Thyroid gland (tissue), 4 donors: ENCODE results near the gene CAPN12. TPM values are rescaled to one million over a fixed set of nuclear protein-coding genes. Genes with fewer than 3 reads are reported as not detected.

ENCODE experiments used
- DNase-seq, 2 donors: peaks; one replicate each; pipeline ENCODE4 v3.0.0-alpha.2; 2019
- H3K27ac ChIP-seq, 3 donors: fragments of 200-600 bp; sonication (generic); 1 replicate in 2 of 3; 2 replicates in 1 of 3; pipeline ENCODE4 v1.5.1; 2016 to 2019; ENCODE audit warnings: mild to moderate bottlenecking in 1 of 3, moderate library complexity in 1 of 3
- H3K27me3 ChIP-seq: fragments of 200-600 bp; sonication (generic); one replicate; pipeline ENCODE4 v1.5.1; 2019
- H3K36me3 ChIP-seq, 2 donors: fragments of 200-600 bp; sonication (generic); one replicate each; pipeline ENCODE4 v1.5.1; 2016 to 2019
- H3K4me1 ChIP-seq, 2 donors: fragments of 200-600 bp; sonication (generic); one replicate each; pipeline ENCODE4 v1.5.1; 2017 to 2019
- H3K4me3 ChIP-seq, 3 donors: fragments of 200-600 bp; sonication (generic); replicated peaks in 1 of 3; 1 replicate in 2 of 3; 2 replicates in 1 of 3; pipeline ENCODE4 v1.5.1; 2016; ENCODE audit warnings: mild to moderate bottlenecking in 1 of 3
- H3K9me3 ChIP-seq: fragments of 200-600 bp; sonication (generic); one replicate; pipeline ENCODE4 v1.5.1; 2017
- POLR2A ChIP-seq, 2 donors: fragments of 450-650 bp; IDR thresholded peaks; one replicate each; pipeline ENCODE4 v1.6.1; 2017; ENCODE audit warnings: antibody characterized with exemption in 2 of 2, mild to moderate bottlenecking in 2 of 2, moderate library complexity in 1 of 2
- WGBS, 2 donors: methylation state at CpG; one replicate each; pipeline ENCODE4 v1.1.5; 2017; 5-methylcytosine and 5-hydroxymethylcytosine counted together
- intact Hi-C: fragments of 100-400 bp; cut with DNase I; formaldehyde crosslinking; loops from one replicate; pipeline ENCODE4 v1.15.1; 2023
- total RNA-seq, 4 donors: library from RNA; depleted of rRNA; stranded (reverse); fragments of >200 nt; gene quantifications; one replicate each; pipeline ENCODE4 v1.2.3, GENCODE V29; 2016
- TF ChIP-seq, protein P1 (sequence below), 6 experiments: fragments of 200-600 bp in 3 of 6; fragments of 450-650 bp in 3 of 6; sonication (generic) in 3 of 6; IDR thresholded peaks; one replicate each; pipeline ENCODE4 v1.5.1; 2016 to 2019; ENCODE audit warnings: antibody characterized with exemption in 6 of 6, mild to moderate bottlenecking in 2 of 6, inconsistent platforms in 1 of 6, moderate library complexity in 1 of 6

Gene CAPN12
- total RNA-seq, 4 donors from 2014 or later, result 1.6 to 2.0 TPM; not detected in 2

DNA sequence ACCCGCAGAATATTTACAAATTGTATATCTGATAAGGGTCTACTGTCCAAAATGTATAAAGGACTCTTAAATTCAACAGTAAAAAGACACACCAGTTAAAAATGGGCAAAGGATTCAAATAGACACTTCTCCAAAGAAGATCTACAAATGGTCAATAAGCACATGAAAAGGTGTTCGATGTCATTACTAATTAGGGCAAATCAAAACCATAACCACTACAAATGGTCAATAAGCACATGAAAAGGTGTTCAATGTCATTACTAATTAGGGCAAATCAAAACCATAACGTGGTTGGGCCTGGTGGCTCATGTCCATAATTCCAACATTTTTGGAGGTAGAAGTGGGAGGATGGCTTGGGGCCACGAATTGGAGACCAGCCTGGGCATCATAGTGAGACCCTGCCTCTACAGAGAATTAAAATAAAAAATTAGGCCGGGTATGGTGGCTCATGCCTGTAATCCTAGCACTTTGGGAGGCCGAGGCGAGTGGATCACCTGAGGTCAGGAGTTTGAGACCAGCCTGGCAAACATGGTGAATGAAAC, 56.4 kb downstream of the CAPN12 start:
- DNase-seq, result no peak
- Histone ChIP-seq H3K27ac (peak overlapping the region; percentile 23 to 100 (median 98)), H3K36me3 (no peaks in the 10 kb centered on the region), H3K4me1 (peaks cover 59 to 77% of the 10 kb centered on the region in 2 donors), H3K4me3 (no peak overlapping the region), H3K27me3 (no peaks in the 10 kb centered on the region), H3K9me3 (no peaks in the 10 kb centered on the region)
- no peak for TF ChIP-seq POLR2A (IDR thresholded peaks at IDR 0.05)
- TF ChIP-seq, protein P1, sequence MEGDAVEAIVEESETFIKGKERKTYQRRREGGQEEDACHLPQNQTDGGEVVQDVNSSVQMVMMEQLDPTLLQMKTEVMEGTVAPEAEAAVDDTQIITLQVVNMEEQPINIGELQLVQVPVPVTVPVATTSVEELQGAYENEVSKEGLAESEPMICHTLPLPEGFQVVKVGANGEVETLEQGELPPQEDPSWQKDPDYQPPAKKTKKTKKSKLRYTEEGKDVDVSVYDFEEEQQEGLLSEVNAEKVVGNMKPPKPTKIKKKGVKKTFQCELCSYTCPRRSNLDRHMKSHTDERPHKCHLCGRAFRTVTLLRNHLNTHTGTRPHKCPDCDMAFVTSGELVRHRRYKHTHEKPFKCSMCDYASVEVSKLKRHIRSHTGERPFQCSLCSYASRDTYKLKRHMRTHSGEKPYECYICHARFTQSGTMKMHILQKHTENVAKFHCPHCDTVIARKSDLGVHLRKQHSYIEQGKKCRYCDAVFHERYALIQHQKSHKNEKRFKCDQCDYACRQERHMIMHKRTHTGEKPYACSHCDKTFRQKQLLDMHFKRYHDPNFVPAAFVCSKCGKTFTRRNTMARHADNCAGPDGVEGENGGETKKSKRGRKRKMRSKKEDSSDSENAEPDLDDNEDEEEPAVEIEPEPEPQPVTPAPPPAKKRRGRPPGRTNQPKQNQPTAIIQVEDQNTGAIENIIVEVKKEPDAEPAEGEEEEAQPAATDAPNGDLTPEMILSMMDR (IDR thresholded peaks at IDR 0.05), result no peak
- intact Hi-C loops, result loop anchor here (5.0 kb wide), 1 partner anchor 36 kb away; no protein-coding TSS in a partner anchor
- 93 to 95% methylated on average over 7 of the region's 7 CpGs for WGBS, 2 donors

DNA sequence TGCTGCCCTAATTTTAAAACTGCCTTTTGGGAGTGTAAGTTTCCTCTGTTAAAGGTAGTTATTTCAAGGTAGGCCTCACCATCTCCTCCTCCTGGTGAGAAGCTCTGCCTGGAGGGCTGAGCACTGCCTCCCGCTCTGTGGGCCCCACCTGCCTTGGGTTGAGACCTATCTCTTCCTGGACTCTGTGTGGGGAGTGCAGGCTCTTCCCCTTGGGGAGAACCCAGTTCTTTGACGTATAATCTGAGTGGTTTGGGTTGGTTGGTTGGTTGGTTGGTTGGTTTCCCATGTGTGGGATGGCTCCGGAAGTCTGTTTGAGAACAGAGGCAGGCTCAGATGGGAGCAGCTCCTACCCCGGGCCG, 57.8 kb downstream of the CAPN12 start:
- H3K36me3 ChIP-seq, result no peaks in the 10 kb centered on the region
- no peak overlapping the region for H3K4me3 ChIP-seq
- 67 to 70% methylated on average over 5 of the region's 5 CpGs for WGBS, 2 donors
- DNase-seq, result no peak
- intact Hi-C loops, result loop anchor here (5.0 kb wide), 1 partner anchor 34 kb away; no protein-coding TSS in a partner anchor
- no peaks in the 10 kb centered on the region for H3K9me3 ChIP-seq
- peak overlapping the region; percentile 98 to 100 (median 99) for H3K27ac ChIP-seq
- H3K4me1 ChIP-seq, result peaks cover 62 to 77% of the 10 kb centered on the region in 2 donors
- TF ChIP-seq POLR2A (IDR thresholded peaks at IDR 0.05), result no peak
- TF ChIP-seq, protein P1 (IDR thresholded peaks at IDR 0.05), result no peak
- no peaks in the 10 kb centered on the region for H3K27me3 ChIP-seq

DNA sequence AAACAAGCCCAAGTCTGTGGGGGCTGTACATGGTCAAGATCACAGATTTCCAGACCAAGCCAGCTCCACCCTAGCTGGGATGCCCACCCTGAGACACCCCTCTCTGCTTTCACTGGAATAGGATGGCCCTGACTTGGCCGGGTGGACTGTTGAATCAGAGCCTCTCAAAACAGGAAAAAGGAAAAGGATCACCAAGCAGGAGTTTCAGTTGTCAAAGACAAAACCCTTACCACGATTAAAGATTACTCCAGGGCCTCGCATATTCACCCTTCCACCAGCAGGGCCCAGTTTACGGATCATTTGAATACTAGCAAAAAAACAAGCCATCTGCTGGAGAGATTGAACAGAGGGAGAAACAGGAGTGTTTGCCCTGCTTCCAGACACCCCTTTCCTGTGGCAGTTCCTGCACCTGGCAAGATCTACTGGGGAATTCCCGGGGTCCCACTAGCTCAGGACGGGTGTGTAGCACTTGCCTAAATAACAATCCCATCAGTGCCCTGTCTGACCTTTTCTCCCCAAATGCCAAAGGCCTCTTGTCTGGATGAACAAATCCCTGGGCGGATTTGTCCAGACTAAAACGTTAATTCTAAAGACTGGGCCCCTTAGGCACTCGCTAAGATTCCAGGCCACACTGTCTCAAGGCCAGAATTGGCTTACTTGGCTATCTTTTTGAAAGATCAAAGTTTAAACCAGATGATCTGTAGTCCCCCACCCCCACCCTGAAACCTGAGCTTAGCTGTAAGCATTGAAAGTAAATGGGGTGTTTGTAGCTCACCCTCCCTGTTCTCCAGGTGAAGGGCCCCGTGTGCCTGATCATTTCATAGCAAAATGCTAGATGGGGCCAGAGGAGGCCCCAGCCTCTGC, 58.4 kb downstream of the CAPN12 start:
- 13 to 22% methylated on average over 10 of the region's 10 CpGs for WGBS, 2 donors
- Histone ChIP-seq H3K27ac (peak overlapping the region; percentile 98 to 100 (median 99)), H3K27me3 (no peaks in the 10 kb centered on the region), H3K4me1 (peaks cover 62 to 81% of the 10 kb centered on the region in 2 donors), H3K36me3 (no peaks in the 10 kb centered on the region), H3K4me3 (no peak overlapping the region), H3K9me3 (no peaks in the 10 kb centered on the region)
- TF ChIP-seq, protein P1 (IDR thresholded peaks at IDR 0.05), result peak in 5 of 6 experiments; percentile 33 to 85 (median 51)
- TF ChIP-seq POLR2A (IDR thresholded peaks at IDR 0.05), result peak in 1 of 2 donors; percentile 41
- intact Hi-C loops, result loop anchor here (5.0 kb wide), 1 partner anchor 34 kb away; no protein-coding TSS in a partner anchor
- DNase-seq, result peak; percentile 49 to 50

DNA sequence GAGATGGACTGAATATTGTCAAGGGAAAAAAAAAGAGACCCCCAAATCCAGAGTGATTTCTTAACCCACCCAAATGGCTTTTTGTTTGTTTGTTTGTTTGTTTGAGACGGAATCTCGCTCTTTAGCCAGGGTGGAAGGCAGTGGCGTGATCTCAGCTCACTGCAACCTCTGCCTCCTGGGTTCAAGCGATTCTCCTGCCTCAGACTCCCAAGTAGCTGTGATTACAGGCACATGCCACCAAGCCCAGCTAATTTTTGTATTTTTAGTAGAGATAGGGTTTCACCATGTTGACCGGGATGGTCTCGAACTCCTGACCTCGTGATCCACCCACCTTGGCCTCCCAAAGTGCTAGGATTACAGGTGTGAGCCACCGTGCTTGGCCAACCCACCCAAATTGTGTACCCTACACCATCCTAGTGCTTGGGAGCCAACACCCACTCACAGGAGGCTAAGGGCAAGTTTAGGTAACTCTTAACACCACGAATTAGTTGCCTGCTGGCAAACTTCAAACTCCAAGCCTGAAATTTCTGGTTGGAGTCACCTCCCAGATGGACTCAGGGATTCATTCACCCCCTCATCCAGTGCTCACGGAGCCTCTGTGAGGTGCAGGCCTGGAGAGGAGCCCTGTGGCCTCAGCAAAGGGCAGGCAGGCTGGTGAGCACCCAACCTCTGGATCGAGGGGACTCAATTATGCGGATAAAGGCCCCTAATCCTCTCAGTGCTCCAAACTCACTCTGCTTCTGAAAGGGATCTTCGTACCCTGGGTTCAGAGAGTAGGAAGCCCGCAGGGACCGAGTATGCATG, 59.2 kb downstream of the CAPN12 start:
- intact Hi-C loops, result loop anchor here (5.0 kb wide), 1 partner anchor 33 kb away; no protein-coding TSS in a partner anchor
- H3K9me3 ChIP-seq, result no peaks in the 10 kb centered on the region
- H3K4me3 ChIP-seq, result no peak overlapping the region
- no peak for TF ChIP-seq POLR2A (IDR thresholded peaks at IDR 0.05)
- TF ChIP-seq, protein P1 (IDR thresholded peaks at IDR 0.05), result no peak
- DNase-seq, result no peak
- H3K36me3 ChIP-seq, result no peaks in the 10 kb centered on the region
- WGBS, 2 donors, result 86 to 87% methylated on average over 13 to 15 of the region's 15 CpGs
- peaks cover 62 to 87% of the 10 kb centered on the region in 2 donors for H3K4me1 ChIP-seq
- peak overlapping the region; percentile 98 to 100 (median 99) for H3K27ac ChIP-seq
- H3K27me3 ChIP-seq, result no peaks in the 10 kb centered on the region
